HG03432 (cell line): ENCODE results near the gene TP53TG3F.
"Not testable (repeated sequence)": the region's sequence is repeated elsewhere in the genome, so short reads cannot be mapped to it uniquely, and the experiment has no call there.

Source experiments
- ATAC-seq: cut with Tn5 transposase; IDR thresholded peaks from one replicate; pipeline ENCODE4 v1.9.1; 2021; ENCODE audit warnings: mild to moderate bottlenecking, moderate library complexity; ENCODE audit not compliant: unreplicated experiment

TP53TG3F gene, protein sequence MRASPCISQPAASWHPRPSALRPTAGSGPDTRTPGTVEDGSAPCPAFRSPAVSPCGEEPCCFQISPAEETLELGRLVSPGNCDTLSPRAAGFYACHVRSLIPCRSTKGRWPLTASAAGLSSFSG

DNA sequence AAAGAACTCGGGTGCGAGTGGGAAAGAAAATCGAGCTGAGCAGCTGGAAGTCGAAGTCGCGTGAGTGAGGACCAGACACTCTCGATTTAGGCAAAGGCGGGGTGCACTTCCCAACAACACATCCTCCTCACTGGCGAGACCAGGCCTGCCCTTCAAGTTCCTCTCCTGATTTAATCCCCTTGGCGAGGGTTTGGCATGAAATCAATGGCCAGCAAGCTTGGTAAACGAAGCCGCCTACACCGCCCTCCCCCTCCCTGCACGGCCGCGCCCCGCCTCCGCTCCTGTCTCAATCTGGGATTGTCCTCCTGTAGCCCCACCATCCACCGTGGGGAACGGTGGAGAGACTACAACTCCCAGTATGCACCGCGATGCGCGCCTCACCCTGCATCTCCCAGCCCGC lies at the start of gene TP53TG3F:
Gene TP53TG3F, plus strand, starts transcription at position 301 of the 400 bp plus-strand sequence. Its CDS starts 68 bp downstream, at position 369.
- ATAC-seq = not testable (repeated sequence)

DNA sequence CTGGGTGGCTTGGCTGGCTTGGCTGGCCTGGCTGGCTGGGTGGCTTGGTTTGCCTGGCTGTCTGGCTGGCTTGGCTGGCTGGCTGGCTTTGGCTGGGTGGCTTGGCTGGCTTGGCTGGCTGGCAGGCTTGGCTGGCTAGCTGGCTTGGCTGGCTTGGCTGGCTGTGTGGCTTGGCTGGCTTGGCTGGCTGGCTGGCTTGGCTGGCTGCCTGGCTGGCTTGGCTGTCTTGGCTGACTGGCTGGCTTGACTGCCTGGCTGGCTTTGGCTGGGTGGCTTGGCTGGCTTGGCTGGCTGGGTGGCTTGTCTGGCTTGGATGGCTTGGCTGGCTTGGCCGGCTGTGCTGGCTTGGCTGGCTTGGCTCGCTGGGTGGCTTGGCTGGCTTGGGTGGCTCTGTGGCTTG lies 32.2 kb downstream of the TP53TG3F start:
- ATAC-seq = not testable (repeated sequence)

DNA sequence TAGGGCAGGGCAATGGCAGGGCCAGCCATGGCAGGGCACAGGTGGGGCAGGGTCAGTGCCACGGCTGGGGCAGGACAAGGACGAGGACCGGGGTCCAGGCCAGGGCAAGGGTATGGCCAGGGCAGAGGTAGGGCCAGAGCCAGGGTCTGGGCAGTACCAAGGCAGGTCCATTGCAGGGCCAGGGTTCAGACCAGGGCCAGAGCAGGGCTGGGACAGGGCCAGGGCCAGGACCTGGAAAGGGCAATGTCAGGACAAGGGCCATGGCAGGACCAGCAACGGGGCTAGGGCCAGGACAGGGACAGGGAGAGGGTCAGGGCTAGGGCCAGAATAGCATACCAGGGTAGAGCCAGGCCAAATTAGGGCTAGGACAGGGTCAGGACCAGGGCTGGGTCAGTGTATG lies 47.8 kb downstream of the TP53TG3F start:
- ATAC-seq = not testable (repeated sequence)

DNA sequence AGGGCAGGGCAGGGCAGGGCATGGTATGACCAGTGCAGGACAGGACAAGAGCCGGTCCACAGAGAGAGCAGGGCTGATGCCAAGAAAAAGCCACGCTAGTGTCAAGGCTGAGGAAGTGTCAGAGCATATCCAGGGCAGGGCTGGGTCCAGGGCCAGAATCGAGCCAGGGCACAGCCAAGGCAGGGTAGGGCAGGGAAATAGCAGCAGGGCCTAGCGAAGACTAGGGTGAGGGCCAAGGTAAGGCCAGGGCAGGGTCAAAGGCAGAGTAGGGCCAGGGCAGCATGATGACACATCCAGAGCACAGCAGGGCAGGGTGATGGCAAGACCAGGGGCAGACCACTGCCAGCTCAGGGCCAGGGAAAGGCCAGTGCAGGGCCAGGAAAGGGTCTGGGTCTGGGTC lies 49.7 kb downstream of the TP53TG3F start:
- not testable (repeated sequence) for ATAC-seq

DNA sequence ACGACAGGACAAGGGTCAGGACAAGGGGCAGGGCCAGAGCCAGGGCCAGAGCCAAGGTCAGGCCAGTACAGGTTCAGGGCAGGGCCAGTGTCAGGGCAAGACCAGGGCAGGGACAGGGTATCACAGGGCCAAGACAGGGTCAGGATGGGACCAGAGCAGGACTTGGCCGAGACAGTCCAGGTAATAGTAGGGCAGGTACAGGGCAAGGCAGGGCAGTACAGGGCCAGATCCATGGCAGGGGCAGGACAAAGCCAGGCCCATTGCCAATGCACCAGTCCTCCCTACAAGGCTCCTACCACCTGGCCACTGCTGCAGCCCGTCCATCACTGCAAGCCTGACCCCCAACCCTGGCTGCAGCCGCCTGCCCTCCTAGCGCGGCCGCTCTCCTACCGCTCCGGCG lies 50.5 kb downstream of the TP53TG3F start:
- ATAC-seq = not testable (repeated sequence)
